Measurements from ENCODE around the gene TNNI2.

TNNI2 gene

GRCh38 chr11:1876361-1877063 lies 37.7 kb downstream of the TNNI2 start:
- peak; percentile 54 for TF ChIP-seq CTCF (conservative IDR thresholded peaks at IDR 0.05; ENCODE audit: low read length)
- no peak for DNase-seq (ENCODE audit: low read depth)
- no peak overlapping the region for H3K4me3 ChIP-seq (ENCODE audit: low read length)

- TF ChIP-seq CTCF (conservative IDR thresholded peaks at IDR 0.05; ENCODE audit: low read length) = no peak
Measured at GRCh38 chr11:1877211-1878136, 38.7 kb downstream of the TNNI2 start.

GRCh38 chr11:1878137-1879031 lies 39.6 kb downstream of the TNNI2 start:
- no peak for DNase-seq (ENCODE audit: low read depth)
- no peak for TF ChIP-seq CTCF (conservative IDR thresholded peaks at IDR 0.05; ENCODE audit: low read length)
- no peak overlapping the region for H3K4me3 ChIP-seq (ENCODE audit: low read length)

More at GRCh38 chr11:1877211-1878136, 38.7 kb downstream of the TNNI2 start:
- no peak for DNase-seq (ENCODE audit: low read depth)
- H3K4me3 ChIP-seq (ENCODE audit: low read length) = no peak overlapping the region

- TF ChIP-seq CTCF (conservative IDR thresholded peaks at IDR 0.05; ENCODE audit: low read length) = no peak
- no peak for DNase-seq (ENCODE audit: low read depth)
- H3K4me3 ChIP-seq (ENCODE audit: low read length) = no peak overlapping the region
Measured at GRCh38 chr11:1879342-1879940, 40.7 kb downstream of the TNNI2 start.

- H3K4me3 ChIP-seq (ENCODE audit: low read length) = no peak overlapping the region
- no peak for TF ChIP-seq CTCF (conservative IDR thresholded peaks at IDR 0.05; ENCODE audit: low read length)
- DNase-seq (ENCODE audit: low read depth) = no peak
Measured at GRCh38 chr11:1879941-1880720, 41.4 kb downstream of the TNNI2 start.

Measured in AG10803 (cell line).